GM18858 (cell line): ENCODE measurements around the gene DGAT2.

Source experiments
- ATAC-seq: cut with Tn5 transposase; IDR thresholded peaks from one replicate; pipeline ENCODE4 v1.9.1; 2021; ENCODE audit not compliant: unreplicated experiment

The DGAT2 gene

DNA sequence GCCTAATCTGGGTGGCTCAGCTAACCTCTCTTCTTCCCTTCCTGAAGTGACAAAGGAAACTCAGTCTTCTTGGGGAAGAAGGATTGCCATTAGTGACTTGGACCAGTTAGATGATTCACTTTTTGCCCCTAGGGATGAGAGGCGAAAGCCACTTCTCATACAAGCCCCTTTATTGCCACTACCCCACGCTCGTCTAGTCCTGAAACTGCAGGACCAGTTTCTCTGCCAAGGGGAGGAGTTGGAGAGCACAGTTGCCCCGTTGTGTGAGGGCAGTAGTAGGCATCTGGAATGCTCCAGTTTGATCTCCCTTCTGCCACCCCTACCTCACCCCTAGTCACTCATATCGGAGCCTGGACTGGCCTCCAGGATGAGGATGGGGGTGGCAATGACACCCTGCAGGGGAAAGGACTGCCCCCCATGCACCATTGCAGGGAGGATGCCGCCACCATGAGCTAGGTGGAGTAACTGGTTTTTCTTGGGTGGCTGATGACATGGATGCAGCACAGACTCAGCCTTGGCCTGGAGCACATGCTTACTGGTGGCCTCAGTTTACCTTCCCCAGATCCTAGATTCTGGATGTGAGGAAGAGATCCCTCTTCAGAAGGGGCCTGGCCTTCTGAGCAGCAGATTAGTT lies 32.3 kb downstream of the DGAT2 start:
- no peak for ATAC-seq

- ATAC-seq: no peak
These were observed 32.9 kb downstream of the DGAT2 start for GRCh38 chr11:75801362-75802020.

GRCh38 chr11:75802021-75802912 lies 33.7 kb downstream of the DGAT2 start:
- ATAC-seq: no peak

- peak; percentile 51 for ATAC-seq
These were observed 34.6 kb downstream of the DGAT2 start for GRCh38 chr11:75802913-75803820.

- ATAC-seq: no peak
These were observed 40.5 kb downstream of the DGAT2 start for GRCh38 chr11:75809111-75809510.

DNA sequence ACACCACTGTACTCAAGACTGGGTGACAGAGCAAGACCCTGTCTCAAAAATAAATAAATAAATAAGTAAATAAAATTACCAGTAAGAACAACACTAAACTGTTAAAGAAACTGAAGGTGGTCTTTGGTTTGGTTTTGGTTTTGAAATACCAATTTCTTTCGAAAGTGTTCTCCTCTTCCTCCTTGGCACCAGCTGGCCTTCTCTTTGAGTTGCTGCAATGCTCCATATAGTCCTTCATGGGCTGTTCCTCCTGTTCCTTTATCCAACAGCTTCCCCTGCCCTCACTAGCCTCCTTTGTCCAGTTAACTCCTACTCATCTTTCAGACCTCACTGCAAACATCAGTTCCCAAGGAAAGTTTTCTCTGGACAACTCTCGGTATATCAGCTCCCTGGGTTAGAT lies 41.4 kb downstream of the DGAT2 start:
- no peak for ATAC-seq

GRCh38 chr11:75810637-75811390 lies 42.2 kb downstream of the DGAT2 start:
- no peak for ATAC-seq

DNA sequence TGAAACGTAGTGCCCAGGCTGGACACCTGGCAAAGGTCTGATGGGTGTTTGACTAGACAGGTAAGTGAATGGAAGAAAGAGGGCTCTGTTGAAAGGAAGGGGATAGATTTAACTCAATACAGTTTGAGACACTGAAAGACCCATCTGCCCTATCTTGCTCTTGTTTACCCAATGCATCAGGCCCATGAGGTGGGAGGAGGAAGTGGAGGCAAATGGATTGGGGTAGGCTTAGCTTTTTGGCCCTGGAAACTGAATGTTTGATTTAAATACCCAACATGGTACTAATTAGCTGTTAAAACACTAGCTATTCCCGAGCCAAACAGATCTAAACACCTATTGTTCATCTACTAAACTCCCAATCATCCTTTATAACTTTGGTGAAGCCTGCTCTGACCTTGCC lies 42.9 kb downstream of the DGAT2 start:
- no peak for ATAC-seq

DNA sequence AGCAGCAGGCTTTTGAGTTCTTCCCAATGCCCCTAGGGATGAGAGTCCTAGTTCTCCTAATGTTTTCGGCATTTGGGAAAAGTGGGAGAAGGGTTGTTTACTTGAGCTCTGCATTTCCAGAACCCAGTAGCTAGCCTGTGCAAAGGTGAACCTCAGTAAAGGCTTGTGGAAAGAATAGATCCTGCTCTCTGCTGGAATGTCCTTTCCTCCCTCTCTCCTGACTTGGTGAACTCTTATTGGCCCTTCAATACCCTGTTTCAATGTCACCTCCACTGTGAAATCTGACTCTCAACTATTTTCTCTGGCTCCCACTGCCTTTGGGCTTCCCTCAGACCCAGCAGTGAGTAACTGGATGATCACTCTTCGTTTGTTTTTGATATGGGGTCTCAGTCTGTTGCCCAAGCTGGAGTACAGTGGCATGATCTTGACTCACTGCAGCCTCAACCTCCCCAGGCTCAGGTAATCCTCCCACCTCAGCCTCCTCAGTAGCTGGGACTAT lies 44.0 kb downstream of the DGAT2 start:
- no peak for ATAC-seq

DNA sequence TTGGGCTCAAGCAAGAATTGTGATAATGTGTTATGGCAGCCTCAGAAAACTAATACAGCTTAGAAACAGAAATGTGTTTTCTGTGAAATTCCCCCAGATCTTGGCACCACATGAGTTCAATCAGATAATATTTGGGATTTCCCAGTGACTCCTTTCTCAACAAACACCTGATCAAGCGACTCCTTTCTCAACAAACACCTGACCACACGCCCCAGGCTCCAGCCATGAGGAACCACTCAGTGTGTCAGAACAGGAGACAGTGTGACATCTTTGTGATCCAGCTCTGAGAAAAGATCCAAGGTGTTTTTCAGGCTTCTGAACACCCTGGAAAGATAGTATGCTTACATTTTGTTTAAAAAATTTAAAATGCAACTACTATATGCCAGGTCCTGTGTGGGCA lies 44.5 kb downstream of the DGAT2 start:
- ATAC-seq: no peak

DNA sequence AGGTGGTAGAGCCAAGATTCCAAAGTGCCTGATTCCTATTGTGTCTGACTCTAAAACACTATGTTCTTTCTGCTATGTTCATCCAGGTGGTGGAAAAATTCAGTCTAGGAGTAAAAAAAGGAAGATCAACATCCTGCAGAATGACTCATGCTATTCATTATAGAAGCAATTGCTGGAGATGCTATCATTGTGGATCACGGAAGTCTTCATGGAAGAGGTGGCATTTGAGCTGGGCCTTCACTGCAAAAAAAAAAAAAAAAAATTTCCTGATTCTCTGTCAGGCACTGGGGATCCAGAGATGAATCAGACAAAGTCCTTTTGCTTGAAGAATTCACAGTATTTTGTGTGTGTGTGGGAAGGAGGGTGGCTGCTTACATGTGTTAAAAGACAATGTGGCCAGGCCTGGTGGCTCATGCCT lies 45.1 kb downstream of the DGAT2 start:
- ATAC-seq: no peak

- peak; percentile 16 for ATAC-seq
These were observed 45.7 kb downstream of the DGAT2 start for GRCh38 chr11:75814363-75814676.

DNA sequence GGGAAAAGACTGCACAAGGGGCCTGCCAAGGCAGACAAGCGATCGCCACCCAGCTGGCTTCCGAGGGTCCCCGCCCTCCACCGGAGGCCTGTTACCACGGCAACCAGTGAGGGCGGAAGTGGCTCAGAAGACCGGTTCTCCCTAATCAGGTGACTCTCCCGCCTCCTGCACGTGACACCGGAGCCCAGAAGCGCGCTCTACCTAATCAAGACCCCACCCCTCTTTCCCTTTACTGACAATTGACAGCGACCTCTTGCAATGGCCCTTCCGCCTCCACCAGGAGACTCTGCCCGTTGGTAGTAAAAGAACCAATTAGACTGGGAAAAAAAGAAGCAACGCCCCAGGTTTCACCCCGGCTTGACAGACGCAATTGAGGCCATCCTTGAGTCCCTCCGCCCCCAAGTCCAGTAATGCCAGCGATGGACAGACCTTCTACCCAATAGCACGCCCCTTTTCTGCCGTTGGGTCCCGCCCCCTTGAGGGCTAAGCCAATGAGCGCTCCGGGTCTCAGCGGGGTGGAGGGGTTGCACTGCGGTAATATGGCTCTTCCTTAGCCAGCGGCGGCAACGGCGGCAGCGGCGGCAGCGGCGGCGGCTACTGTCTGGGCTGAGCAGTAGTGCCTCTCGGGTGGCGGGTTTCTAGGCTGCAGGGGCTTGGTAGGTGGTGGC lies 46.2 kb downstream of the DGAT2 start, which contains the start of gene UVRAG:
TSS of gene UVRAG (plus strand) at position 534 of the 668 bp plus-strand sequence. CDS start 198 bp downstream, outside the sequence.
- ATAC-seq: peak; percentile 49

DNA sequence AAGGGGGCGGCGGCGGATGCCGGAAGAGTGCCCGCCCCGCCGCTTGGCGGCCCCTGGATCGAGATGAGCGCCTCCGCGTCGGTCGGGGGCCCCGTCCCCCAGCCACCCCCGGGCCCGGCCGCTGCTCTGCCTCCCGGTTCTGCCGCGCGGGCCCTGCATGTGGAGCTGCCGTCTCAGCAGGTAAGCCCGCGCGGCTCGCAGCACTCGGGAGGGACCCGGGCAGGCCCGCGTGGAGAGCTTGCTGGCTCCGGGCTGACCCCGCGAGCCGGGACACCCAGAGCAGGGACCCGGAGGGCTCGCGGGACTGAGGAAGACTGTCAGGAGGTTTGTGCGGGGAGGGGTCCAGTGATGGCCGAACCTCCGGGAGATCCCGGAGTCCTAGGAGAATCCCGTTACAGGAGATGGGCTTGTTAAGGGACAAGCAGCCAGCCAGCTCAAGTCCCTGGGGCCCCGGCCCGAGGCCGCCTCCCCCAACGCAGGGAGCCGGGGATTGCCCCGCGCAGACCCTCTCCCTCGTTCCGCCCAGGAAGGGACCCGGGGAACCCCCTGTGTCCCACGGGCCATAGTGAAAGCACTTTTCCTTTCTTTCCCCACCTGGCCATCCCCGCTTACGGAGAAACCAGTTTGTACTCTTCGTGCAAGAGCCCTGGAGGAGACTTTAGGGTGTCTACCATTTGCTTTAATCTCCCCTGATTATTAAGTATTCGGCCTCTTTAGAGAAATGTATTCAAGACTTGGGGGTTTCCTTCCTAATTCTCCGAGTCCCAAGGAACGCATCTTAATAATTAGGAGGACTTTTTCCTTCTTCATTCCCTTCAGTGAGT lies 47.0 kb downstream of the DGAT2 start:
- ATAC-seq: peak; percentile 17

GRCh38 chr11:75816561-75817239 lies 48.1 kb downstream of the DGAT2 start:
- no peak for ATAC-seq

- no peak for ATAC-seq
These were observed 52.1 kb downstream of the DGAT2 start for GRCh38 chr11:75820645-75821044.

- ATAC-seq: no peak
These were observed 52.6 kb downstream of the DGAT2 start for GRCh38 chr11:75821202-75821601.

DNA sequence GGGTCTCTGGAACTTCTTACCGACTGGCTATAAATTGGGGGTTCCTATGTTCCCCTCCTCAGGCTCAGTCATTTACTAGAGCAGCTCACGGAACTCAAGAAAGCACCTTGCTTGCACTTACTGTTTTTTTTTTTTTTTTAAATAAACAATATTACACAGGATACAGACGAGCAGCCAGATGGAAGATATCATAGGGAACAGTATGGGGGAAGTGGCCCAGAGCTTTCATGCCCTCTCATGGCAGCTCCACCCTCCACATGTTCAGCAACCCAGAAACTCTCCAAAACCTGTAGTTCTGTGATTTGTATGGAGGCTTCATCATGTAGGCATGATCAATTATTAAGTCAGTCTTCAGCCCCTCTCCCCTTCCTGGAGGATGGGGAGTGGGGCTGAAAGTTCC lies 54.0 kb downstream of the DGAT2 start:
- no peak for ATAC-seq
